Body of pancreas (tissue), 4 donors: ENCODE data around the gene ITGAV.

ENCODE experiments used
- POLR2A ChIP-seq, 3 donors: fragments of 450-650 bp; IDR thresholded peaks; one replicate each; pipeline ENCODE4 v1.6.1; 2016; ENCODE audit warnings: antibody characterized with exemption in 3 of 3, mild to moderate bottlenecking in 2 of 3
- TF ChIP-seq, protein P1 (sequence below), 7 experiments: fragments of 450-650 bp in 4 of 7; fragments of 200-600 bp in 3 of 7; sonication (generic) in 3 of 7; IDR thresholded peaks; one replicate each; pipeline ENCODE4 v1.5.1; 2016 to 2019; ENCODE audit warnings: antibody characterized with exemption in 7 of 7

GRCh38 chr2:186691900-186692299, 102.0 kb downstream of the ITGAV start:
- TF ChIP-seq, protein P1, sequence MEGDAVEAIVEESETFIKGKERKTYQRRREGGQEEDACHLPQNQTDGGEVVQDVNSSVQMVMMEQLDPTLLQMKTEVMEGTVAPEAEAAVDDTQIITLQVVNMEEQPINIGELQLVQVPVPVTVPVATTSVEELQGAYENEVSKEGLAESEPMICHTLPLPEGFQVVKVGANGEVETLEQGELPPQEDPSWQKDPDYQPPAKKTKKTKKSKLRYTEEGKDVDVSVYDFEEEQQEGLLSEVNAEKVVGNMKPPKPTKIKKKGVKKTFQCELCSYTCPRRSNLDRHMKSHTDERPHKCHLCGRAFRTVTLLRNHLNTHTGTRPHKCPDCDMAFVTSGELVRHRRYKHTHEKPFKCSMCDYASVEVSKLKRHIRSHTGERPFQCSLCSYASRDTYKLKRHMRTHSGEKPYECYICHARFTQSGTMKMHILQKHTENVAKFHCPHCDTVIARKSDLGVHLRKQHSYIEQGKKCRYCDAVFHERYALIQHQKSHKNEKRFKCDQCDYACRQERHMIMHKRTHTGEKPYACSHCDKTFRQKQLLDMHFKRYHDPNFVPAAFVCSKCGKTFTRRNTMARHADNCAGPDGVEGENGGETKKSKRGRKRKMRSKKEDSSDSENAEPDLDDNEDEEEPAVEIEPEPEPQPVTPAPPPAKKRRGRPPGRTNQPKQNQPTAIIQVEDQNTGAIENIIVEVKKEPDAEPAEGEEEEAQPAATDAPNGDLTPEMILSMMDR (IDR thresholded peaks at IDR 0.05): no peak
- TF ChIP-seq POLR2A (IDR thresholded peaks at IDR 0.05): no peak
